Nephron progenitor cell (in vitro differentiated cells): ENCODE measurements around the gene ZNF526.

Experiments used
- DNase-seq: peaks from one replicate; pipeline ENCODE4 v3.0.0; 2021
- H3K27ac Mint-ChIP-seq: 2 replicates; pipeline ENCODE4 v1.8.0; 2021; ENCODE audit warnings: mild to moderate bottlenecking, moderate library complexity, mixed read lengths
- H3K27me3 Mint-ChIP-seq: 2 replicates; pipeline ENCODE4 v1.8.0; 2021; ENCODE audit warnings: mild to moderate bottlenecking, low read depth, mixed read lengths; ENCODE audit not compliant: poor library complexity
- H3K36me3 Mint-ChIP-seq: 2 replicates; pipeline ENCODE4 v1.8.0; 2021; ENCODE audit warnings: low read depth, mixed read lengths
- H3K4me1 Mint-ChIP-seq: 2 replicates; pipeline ENCODE4 v1.8.0; 2021; ENCODE audit warnings: mixed read lengths
- H3K4me3 Mint-ChIP-seq: 2 replicates; pipeline ENCODE4 v1.8.0; 2021; ENCODE audit warnings: mild to moderate bottlenecking, moderate library complexity, mixed read lengths
- H3K9me3 Mint-ChIP-seq: 2 replicates; pipeline ENCODE4 v1.8.0; 2021; ENCODE audit warnings: mild to moderate bottlenecking, moderate library complexity, mixed read lengths
- CTCF ChIP-seq: fragments of 200-600 bp; sonication (generic); IDR thresholded peaks from 2 replicates; pipeline ENCODE4 v1.5.0; 2021; ENCODE audit warnings: antibody characterized with exemption

Gene ZNF526

GRCh38 chr19:42232435-42232834 is 12.3 kb downstream of the ZNF526 start:
- no peak for TF ChIP-seq CTCF
- Mint-ChIP-seq H3K27ac (peak overlapping the region; percentile 45), H3K4me1 (peaks cover 21% of the 10 kb centered on the region), H3K9me3 (no peaks in the 10 kb centered on the region), H3K4me3 (no peak overlapping the region), H3K27me3 (no peaks in the 10 kb centered on the region), H3K36me3 (peaks cover 64% of the 10 kb centered on the region)
- no peak for DNase-seq

- peaks cover 21% of the 10 kb centered on the region for H3K4me1 Mint-ChIP-seq
- no peak overlapping the region for H3K4me3 Mint-ChIP-seq
- no peaks in the 10 kb centered on the region for H3K9me3 Mint-ChIP-seq
- peak overlapping the region; percentile 46 for H3K27ac Mint-ChIP-seq
- H3K36me3 Mint-ChIP-seq, result peaks cover 59% of the 10 kb centered on the region
- DNase-seq, result no peak
- H3K27me3 Mint-ChIP-seq, result no peaks in the 10 kb centered on the region
- no peak for TF ChIP-seq CTCF
Observed at GRCh38 chr19:42233106-42233505, 13.0 kb downstream of the ZNF526 start.

- H3K4me3 Mint-ChIP-seq, result no peak overlapping the region
- TF ChIP-seq CTCF, result no peak
- peaks cover 58% of the 10 kb centered on the region for H3K36me3 Mint-ChIP-seq
- DNase-seq, result no peak
- peaks cover 19% of the 10 kb centered on the region for H3K4me1 Mint-ChIP-seq
- H3K27ac Mint-ChIP-seq, result peak overlapping the region; percentile 46
- H3K27me3 Mint-ChIP-seq, result no peaks in the 10 kb centered on the region
- H3K9me3 Mint-ChIP-seq, result no peaks in the 10 kb centered on the region
Observed at GRCh38 chr19:42233678-42234292, 13.7 kb downstream of the ZNF526 start.

GRCh38 chr19:42234364-42234763 is 14.3 kb downstream of the ZNF526 start:
- no peaks in the 10 kb centered on the region for H3K27me3 Mint-ChIP-seq
- H3K4me1 Mint-ChIP-seq, result peaks cover 13% of the 10 kb centered on the region
- no peak overlapping the region for H3K27ac Mint-ChIP-seq
- no peak for TF ChIP-seq CTCF
- peaks cover 62% of the 10 kb centered on the region for H3K36me3 Mint-ChIP-seq
- H3K9me3 Mint-ChIP-seq, result no peaks in the 10 kb centered on the region
- H3K4me3 Mint-ChIP-seq, result no peak overlapping the region
- DNase-seq, result no peak

- Mint-ChIP-seq H3K4me1 (peaks cover 11% of the 10 kb centered on the region), H3K27ac (peak overlapping the region; percentile 94), H3K36me3 (peaks cover 62% of the 10 kb centered on the region), H3K9me3 (no peaks in the 10 kb centered on the region), H3K27me3 (no peaks in the 10 kb centered on the region), H3K4me3 (no peak overlapping the region)
- no peak for TF ChIP-seq CTCF
- no peak for DNase-seq
Observed at GRCh38 chr19:42235181-42235580, 15.1 kb downstream of the ZNF526 start.

GRCh38 chr19:42239544-42240220 is 19.6 kb downstream of the ZNF526 start:
- peak overlapping the region; percentile 36 for H3K4me3 Mint-ChIP-seq
- peaks cover 7% of the 10 kb centered on the region for H3K27me3 Mint-ChIP-seq
- no peak for TF ChIP-seq CTCF
- H3K36me3 Mint-ChIP-seq, result peaks cover 42% of the 10 kb centered on the region
- H3K9me3 Mint-ChIP-seq, result no peaks in the 10 kb centered on the region
- H3K27ac Mint-ChIP-seq, result peak overlapping the region; percentile 85
- H3K4me1 Mint-ChIP-seq, result peaks cover 35% of the 10 kb centered on the region
- DNase-seq, result no peak
